ENCODE measurements around the gene OR2A14.
"Not testable (repeated sequence)": the region's sequence is repeated elsewhere in the genome, so short reads cannot be mapped to it uniquely, and the experiment has no call there.

Gene OR2A14

GRCh38 chr7:144148224-144148827 is 25.4 kb downstream of the OR2A14 start:
- DNase-seq (ENCODE audit: low read depth, low spot score) = no peak

- DNase-seq (ENCODE audit: low read depth, low spot score) = no peak
These were observed 35.9 kb downstream of the OR2A14 start for GRCh38 chr7:144158861-144159260.

DNA sequence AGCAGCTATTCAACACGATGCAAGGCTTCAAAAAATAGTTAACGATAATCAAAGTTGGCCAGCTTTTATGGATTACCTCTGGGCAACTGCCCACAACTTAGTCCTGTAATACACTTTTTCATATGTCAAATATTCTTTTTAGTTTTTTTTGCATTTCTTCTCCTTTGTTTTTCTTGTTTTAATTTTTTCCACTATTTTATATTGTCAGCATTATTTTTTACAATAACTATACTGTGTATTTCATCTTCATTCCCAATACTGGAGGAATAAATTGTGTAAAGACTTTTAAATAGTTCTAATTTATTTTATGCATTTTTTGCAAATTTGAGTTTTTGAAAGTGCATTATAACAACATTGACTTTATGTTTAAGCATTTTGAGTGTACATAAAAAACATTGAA is 41.8 kb downstream of the OR2A14 start:
- DNase-seq (ENCODE audit: low read depth, low spot score) = no peak

DNA sequence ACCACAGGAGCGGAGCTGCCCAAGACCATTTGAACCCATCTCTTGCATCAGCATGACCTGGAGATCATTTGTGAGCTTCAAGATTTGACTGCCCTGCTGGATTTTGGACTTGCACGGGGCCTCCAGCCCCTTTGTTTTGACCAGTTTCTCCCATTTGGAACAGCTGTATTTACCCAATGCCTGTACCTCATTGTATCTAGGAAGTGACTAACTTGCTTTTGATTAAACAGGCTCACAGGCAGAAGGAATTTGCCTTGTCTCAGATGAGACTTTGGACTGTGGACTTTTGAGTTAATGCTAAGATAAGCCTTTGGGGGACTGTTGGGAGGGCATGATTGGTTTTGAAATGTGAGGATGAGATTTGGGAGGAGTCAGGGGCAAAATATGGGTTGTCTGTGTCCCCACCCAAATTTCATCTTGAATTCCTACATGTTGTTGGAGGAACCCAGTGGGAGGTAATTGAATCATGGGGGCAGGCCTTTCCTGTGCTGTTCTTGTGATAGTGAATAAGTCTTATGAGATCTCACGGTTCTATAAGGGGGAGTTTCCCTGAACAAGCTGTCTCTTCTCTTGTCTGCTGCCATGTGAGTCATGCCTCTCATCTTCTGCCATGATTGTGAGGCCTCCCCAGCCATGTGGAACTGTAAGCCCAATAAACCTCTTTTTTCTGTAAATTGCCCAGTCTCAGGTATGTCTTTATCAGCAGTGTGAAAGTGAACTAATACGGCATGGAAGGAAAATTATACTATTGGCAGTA is 48.8 kb downstream of the OR2A14 start:
- DNase-seq (ENCODE audit: low read depth, low spot score) = not testable (repeated sequence)

DNA sequence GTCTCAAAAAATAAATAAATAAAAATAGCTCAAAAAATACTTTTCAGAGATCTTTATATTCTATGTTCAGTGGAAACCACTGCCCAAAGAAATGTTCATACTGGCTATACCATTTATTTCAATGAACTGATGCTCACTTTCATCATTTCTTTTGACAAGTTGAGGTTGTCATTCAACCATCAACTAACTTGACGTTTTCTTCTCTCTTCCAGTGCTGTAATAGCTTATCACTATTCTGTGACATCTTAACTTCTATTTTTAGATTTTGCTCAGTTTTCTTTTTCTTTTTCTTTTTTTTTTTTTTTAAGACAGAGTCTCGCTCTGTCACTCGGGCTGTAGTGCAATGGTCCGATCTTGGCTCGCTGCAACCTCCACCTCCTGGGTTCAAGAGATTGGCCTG is 51.6 kb downstream of the OR2A14 start:
- no peak for DNase-seq (ENCODE audit: low read depth, low spot score)

GRCh38 chr7:144178380-144179164 is 55.6 kb downstream of the OR2A14 start:
- DNase-seq (ENCODE audit: low read depth, low spot score) = not testable (repeated sequence)

DNA sequence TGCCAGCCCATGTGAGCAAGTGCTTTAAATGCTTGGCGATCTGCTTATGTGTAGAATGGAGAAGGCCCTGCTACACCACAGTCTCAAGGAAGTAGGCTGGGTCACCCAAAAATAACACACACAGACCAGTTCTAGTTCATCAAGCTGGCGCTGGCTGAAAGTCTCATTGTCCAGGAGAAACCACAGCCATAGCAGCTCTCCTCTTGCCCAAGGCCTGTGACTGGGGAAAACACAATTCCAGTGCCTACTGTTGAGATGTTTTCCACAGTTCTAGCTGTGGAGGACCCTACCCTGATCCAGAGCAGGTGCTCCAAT is 56.1 kb downstream of the OR2A14 start:
- DNase-seq (ENCODE audit: low read depth, low spot score) = not testable (repeated sequence)
